ENCODE data around the gene TRAF3IP1.

TRAF3IP1 gene

GRCh38 chr2:238287737-238288649 is 32.3 kb upstream of the TRAF3IP1 start, which contains the start of gene PER2:
PER2 (minus strand) TSS chr2:238288610; CDS start chr2:238277936, 10,674 bp downstream.
- peak; percentile 52 for FAIRE-seq
- DNase-seq (ENCODE audit: insufficient read length, low spot score), result peak; percentile 54

- peak; percentile 93 for DNase-seq (ENCODE audit: insufficient read length, low spot score)
- FAIRE-seq, result peak; percentile 93
Measured at GRCh38 chr2:238288650-238289573, 31.4 kb upstream of the TRAF3IP1 start.

DNA sequence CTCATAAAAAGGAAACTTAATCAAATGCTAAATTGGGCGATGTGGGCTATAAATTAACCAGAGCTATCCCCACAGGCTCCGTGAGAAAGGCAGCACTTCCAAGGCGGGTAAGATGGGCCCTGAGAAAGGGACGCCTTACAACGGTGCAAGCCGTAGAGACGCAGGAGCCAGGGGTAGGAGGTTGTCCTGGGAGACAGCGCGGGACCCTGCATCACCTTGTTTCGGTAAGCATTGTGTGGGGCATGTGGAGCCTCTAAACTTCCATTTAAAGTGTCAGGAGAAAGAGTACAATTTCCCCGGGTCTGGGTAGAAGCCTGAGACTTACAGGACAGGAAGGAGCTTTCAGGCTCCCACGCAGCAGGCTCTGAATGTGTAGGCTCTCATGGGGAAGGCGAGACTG is 30.7 kb upstream of the TRAF3IP1 start:
- no peak for FAIRE-seq
- DNase-seq (ENCODE audit: insufficient read length, low spot score), result no peak

DNA sequence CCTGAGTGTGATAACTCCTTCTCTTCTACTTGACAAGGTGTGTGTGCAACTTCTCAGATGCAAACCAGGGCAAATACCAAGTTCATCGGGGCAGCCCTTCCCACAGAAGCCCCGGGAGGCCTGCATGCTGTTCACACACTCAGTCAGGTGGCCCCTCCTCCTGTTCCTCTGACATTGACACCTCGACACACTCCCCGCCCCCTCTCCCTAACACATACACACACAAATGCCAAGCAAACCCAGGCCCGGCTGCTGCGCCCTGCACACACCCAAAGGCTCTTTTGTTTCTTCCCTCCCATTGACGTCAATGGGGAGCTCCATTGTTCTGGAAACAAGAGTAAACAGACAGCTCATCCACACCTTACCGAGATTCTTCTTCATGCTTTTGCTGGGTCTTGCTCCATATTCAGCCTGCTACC is 30.2 kb upstream of the TRAF3IP1 start:
- no peak for FAIRE-seq
- DNase-seq (ENCODE audit: insufficient read length, low spot score), result no peak

DNA sequence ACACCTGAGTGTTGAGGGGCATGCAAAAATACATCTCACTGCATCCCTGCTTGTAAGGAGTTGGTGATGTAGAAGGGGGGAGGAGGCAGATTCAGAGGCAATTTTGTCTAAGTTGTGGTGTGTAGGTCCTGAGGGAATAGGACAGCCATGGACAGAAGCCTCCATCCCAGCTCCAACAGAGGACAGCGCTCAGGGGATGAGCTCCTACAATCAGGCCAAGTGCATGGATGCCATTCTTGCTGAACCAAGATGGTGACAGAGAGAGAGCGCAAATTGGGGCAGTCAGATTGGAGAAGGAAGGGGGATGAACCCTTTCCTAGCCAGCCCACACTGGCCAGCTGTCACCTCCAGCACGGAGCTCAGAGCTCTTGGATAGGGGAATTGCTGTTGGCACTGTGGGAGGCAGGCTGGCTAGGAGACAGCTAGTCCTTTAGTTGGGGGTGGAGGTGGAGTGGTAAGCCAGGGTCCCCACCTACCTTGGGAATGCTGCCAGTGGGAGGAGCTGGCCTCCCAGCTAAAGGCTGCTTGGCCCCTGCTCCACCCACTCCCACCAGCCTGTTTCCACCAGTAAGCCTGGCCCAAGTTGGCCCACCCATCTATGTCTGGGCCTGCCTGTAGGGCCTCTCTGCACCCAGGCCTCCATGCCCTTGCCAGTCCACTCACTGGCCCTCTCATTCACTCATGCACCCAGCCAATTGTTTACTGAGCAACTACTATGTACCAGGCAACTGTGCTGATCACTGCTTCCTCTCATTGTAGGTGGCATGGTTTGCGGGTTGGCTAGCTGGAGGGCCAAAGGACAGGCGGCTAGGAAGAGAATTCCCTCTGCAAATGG is 29.4 kb upstream of the TRAF3IP1 start:
- FAIRE-seq, result no peak

DNA sequence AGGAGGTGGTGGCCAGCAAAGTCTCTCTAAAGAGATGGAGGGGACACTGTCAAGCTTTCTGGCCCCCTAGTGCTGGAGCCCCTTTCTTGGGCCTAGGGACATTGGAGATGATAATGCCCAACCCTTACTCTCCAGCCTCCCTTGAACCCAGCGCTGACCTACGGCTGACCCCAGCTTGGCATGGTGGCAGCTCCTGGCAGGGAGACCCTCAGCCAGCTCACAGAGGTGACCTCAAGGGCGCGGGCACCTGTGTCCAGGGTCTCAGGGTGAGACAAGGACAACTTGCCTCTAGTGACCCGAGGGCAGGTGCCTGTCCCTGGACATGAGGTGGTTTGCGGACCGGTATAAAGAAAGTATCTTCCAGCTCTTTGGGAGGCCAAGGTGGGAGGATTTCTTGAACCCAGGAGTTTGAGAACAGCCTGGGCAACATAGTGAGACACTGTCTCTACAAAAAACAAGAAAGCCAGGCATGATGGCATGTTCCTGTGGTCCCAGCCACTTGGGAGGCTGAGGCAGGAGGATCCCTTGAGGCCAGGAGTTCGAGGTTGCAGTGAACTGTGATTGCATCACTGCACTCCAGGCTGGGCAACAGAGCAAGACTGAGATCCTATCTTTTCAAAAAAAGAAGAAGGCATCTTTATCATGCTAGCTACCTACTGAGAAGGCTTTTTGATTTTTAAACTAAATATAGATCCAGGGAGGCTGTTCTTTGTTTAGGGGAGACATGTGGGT is 28.6 kb upstream of the TRAF3IP1 start:
- FAIRE-seq, result no peak
- no peak for DNase-seq (ENCODE audit: insufficient read length, low spot score)

More for the DNA sequence above, 29.4 kb upstream of the TRAF3IP1 start:
- DNase-seq (ENCODE audit: insufficient read length, low spot score), result no peak

- no peak for FAIRE-seq
- DNase-seq (ENCODE audit: insufficient read length, low spot score), result no peak
Measured at GRCh38 chr2:238294046-238294392, 26.3 kb upstream of the TRAF3IP1 start.

DNA sequence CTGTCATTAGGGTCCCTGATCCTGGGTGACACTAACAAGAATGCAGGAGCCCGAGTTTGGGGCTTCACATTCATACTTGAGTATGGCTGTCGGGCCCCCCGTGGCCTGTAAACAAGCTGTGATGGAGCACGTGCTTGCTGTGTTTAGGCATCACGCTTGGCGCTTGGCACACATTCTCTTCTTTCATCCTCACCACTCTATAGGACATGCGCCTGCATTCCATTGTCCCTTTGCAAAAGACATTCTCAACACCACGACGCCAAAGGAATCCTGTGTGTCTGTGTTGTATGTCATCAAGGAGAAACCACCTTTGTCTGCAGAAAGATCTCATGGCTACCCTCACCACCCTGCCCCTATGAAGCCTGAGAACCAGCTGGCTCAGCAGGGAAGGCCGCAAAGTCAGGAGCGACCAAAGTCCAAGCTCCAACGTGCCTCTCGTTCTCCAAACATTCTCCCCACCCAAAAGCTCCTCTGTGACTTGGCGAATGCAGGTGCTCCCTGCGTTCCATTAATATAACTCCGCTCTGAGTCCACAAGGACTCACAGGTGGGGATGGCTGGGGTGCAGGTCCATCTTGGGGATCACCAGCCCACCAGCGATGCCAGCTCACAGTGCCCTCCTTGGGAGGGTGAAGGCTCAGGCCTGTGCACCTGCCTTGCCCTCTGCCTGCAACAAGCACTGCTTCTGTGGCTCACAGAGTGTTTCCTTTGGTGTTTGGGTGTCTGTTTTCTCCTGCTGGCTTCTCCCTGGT is 25.8 kb upstream of the TRAF3IP1 start:
- no peak for FAIRE-seq
- DNase-seq (ENCODE audit: insufficient read length, low spot score), result no peak

DNA sequence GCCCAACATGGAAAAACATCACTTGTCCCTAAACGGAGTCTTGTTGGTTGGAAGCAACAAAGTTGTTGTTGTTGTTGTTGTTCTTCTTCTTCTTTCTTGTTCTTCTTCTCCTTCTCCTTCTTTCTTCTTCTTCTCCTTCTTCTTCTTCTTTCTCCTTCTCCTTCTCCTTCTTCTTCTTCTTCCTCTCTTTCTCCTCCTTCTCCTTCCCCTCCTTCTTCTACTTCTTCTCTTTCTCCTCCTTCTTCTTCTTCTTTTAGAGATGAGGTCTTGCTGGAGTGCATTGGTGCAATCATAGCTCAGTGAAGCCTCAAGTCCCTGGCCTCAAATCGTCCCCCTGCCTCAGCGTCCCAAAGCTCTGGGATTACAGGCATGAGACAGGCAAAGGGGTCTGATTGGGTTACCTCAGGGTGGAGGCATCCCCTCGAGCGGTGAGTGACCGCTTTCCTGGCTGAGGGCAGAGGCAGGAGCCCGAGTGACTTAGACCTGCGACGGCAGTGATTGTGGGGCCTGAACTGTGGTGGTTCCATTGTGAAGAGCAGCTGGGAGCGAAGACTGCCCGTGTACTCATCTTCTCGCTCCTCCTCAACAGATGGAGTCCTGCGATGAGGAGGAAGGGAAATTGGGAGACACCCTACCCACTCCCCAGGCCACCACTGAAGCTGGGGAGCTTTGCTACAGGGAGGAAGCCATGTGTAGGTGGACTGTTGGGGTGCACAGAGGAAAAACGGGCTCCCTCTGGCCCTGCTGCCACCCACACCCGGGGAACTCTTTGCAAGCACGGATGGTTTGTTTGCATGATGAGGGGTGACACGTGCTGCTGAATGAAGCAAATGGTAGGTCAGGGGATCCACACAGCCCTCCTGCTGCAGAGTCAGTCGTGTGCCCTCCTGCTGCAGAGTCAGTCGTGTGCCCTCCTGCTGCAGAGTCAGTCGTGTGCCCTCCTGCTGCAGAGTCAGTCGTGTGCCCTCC is 24.9 kb upstream of the TRAF3IP1 start:
- no peak for DNase-seq (ENCODE audit: insufficient read length, low spot score)
- no peak for FAIRE-seq

DNA sequence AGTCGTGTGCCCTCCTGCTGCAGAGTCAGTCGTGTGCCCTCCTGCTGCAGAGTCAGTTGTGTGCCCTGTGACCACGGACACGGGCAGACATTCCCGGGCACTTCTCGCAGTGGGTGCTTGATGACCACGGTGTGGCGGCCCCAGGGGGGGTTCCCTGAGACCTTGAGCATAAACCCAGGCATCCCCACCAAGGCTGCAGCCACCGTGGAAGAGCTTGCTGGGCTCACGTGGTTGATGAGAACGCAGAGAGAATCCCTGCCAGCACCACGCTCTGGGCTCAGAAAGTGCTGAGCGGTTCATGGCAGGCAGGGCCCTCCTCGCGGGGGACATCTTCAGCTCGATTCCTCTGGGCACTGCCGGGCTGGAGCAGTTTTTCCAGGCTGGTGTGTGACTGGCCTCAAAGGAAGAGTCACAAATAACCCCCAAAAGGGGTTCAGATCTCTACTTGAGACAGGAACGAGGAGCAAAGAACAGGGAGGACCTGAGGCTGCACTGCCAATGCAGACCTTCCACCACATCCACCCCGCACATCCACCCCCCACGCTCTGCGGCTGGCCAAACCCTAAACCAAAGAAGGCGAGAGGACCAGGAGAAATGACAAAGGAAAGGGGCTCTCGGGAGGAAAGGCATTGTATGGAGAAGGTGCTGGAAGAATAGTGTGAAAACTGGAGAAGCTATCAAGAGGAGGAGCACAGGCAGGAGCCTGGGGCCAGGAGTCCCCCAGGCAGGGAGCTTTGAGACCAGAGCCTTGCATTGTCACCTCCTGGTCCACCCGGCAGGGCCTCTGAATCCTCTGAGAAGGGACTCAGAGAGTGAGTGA is 23.5 kb upstream of the TRAF3IP1 start:
- no peak for FAIRE-seq
- DNase-seq (ENCODE audit: insufficient read length, low spot score), result no peak

DNA sequence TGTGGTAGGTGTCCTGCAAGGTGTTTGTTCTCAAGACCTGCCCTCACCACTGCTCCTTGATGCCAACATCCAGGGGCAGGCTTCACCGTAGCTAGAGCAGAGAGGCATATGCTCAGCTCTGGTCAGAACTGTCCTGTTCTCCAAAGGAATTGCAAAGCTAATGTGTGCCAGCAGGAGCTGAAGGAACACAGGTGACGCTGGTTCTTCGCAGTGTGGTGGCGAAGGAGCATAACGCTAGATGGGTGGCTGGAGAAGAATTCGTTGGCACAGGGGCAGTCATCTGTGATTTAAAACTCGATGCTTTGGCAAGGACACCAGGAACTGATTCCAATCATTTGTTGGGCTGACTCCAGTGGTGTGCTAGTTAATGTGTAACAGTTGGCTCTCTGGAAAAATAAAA is 20.5 kb upstream of the TRAF3IP1 start:
- no peak for DNase-seq (ENCODE audit: insufficient read length, low spot score)
- no peak for FAIRE-seq

DNA sequence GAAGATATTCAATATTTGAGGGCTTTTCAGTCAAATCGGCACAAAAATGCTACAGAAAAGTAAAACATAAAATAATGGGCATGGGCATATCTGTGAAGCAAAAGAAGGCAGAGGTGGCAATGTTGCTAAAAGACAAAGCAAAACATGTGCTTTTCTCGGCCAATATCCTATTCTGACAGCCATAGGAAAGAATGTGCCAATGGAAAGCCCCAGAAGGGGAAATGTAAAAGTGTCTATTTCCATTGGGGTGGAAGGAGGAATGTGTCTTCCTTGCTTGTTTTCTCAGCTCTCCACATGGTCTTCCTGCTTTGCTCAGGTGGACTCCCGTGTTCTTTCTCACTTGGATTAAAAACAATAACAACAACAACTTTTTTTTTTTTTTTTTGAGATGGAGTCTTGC is 18.2 kb upstream of the TRAF3IP1 start:
- DNase-seq (ENCODE audit: insufficient read length, low spot score), result no peak
- FAIRE-seq, result no peak

DNA sequence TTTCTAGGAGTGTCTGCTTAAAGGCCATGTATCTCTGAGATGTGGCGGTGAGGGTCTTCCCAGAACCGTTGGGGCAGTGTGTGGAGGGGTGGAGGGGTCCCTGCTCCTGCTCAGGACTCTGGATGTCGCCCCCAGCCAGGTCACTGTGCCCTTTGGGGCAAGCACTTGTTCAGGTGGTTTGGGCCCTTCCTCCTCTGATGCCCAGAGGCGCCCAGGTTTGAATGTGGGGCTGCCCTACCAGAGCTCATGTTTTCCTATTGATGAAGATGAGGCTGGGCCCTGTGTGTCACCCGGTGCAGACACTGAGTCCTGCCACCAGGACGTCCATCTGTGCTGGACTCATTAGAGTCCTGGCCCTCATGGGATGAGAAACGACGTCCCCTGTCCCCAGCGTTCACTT is 17.6 kb upstream of the TRAF3IP1 start:
- no peak for FAIRE-seq

DNA sequence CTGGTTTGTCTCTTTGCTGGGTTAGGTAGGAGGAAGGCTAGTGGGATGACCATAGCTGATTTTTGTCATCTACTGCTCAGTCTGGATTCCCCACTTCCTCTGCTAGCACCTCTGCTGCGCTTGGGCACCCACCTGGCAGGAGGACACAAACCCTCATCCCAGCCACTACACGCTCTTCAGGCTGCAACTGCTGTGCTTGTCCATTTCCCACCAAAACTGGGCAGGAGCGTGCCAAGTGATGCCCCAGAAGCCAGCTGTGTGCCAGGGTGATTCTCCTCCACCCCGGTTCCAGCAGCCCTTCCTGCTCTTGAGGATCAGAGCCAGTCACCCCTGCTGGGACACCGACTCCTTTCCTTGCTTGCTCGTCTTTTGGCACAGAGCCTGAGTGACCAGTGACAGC is 16.2 kb upstream of the TRAF3IP1 start:
- DNase-seq (ENCODE audit: insufficient read length, low spot score) (no peak), FAIRE-seq (no peak)

More for the DNA sequence above, 17.6 kb upstream of the TRAF3IP1 start:
- no peak for DNase-seq (ENCODE audit: insufficient read length, low spot score)

DNA sequence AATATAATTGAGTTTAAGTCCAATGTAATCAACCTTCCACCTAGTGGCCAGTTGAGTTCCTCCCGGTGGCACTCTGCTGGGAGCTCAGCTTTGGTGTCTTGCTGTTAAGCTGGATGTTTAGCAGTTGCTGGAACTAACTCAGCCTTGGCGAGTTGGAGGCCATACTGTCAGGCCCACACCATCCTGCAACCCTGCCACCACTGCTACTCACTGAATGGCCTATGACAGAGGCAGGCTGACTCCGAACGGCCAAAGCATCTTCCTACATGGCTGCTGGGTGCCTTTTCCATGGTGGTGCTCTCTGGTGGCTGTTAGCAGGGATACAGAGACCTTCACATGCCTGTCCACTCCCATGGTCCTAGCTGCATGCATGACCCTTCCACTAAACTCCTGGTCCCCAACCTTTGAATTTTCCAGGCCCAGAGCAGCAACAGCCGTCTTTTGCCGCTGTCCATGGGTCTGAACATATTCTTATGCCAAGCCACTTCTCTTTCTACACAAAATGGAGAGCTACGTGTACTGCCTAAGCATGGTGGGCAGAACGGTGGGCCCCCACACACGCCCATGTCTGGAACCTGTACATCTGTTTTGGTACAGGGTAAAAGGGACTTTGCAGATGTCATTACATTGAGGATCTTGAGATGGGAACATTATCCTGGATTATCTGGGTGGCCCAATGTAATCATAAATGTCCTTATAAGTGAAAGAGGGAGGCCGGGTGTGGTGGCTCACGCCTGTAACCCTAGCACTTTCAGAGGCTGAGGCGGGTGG is 15.0 kb upstream of the TRAF3IP1 start:
- no peak for DNase-seq (ENCODE audit: insufficient read length, low spot score)
- no peak for FAIRE-seq

DNA sequence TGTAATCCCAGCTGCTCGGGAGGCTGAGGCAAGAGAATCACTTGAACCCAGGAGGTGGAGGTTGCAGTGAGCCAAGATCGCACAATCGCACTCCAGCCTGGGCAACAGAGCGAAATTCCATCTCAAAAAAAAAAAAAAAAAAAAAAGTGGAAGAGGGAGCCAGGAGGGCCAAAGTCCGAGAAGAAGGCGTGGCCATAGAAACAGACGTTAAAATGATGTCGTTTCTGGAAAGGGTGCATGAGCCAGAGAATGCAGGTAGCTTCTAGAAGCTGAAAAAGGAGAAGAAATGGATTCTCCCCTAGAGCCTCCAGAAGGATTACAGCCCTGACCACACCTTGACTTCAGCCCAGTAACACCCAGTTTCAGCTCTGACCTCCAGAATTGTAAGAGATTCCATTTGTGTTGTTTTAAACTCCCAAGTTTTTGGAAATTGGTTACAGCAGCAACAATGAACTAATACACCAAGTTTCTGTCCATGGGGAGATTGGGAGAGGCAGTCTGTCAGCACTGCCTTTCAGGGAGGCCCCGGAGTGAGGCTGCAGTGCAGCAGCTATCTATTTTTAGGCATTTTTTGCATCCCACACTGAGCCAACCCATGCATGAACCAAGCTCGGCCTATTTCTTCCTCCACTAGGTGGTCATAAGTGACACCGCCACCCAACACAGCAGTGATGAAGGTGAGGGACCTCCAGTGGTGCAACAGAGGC is 14.2 kb upstream of the TRAF3IP1 start:
- FAIRE-seq (no peak), DNase-seq (ENCODE audit: insufficient read length, low spot score) (no peak)

Measured in GM19239 (cell line).